Measurements from ENCODE around the gene BRSK2.

GRCh38 chr11:1478544-1478943 is 88.8 kb downstream of the BRSK2 start:
- no peak for TF ChIP-seq POLR2A (IDR thresholded peaks at IDR 0.05)
- no peak for TF ChIP-seq CTCF (IDR thresholded peaks at IDR 0.05)
- no peak for TF ChIP-seq EP300 (IDR thresholded peaks at IDR 0.05)
